Caco-2 (cell line): Measurements from ENCODE around the gene ZCCHC9. TPM values are rescaled to one million over a fixed set of nuclear protein-coding genes. Genes with fewer than 3 reads are reported as not detected.
"Not testable (repeated sequence)": the region's sequence is repeated elsewhere in the genome, so short reads cannot be mapped to it uniquely, and the experiment has no call there.

Experiments
- BruUV-seq: library from RNA; stranded (reverse); fragments of 400-500 nt; replicated peaks from 2 replicates; lab custom pipeline; 2021; lab: Mats Ljungman, UMichigan
- CTCF ChIA-PET: fragments of 300-600 bp; sonication (Branson Sonifier 250); formaldehyde crosslinking; loops from one replicate; lab custom pipeline; 2022; ENCODE audit warnings: antibody characterized with exemption; lab: Charles Lee
- POLR2A ChIA-PET: fragments of 300-600 bp; sonication (Branson Sonifier 250); formaldehyde crosslinking; loops from one replicate; lab custom pipeline; 2022; ENCODE audit warnings: antibody characterized with exemption; lab: Charles Lee
- DNase-seq, 2 experiments: peaks; one replicate each; pipeline versions ENCODE4 v3.0.0 to v3.0.0-alpha.2; 2020 to 2022
- H3K27me3 ChIP-seq: replicated peaks from 2 replicates; pipeline ENCODE4 v1.6.0; 2011; ENCODE audit warnings: low read length; ENCODE audit not compliant: control insufficient read depth, insufficient read depth
- H3K36me3 ChIP-seq: 2 replicates; pipeline ENCODE4 v1.5.1; 2011; ENCODE audit warnings: low read length; ENCODE audit not compliant: control insufficient read depth, insufficient read depth
- H3K4me1 ChIP-seq: fragments of 250-450 bp; sonication (Bioruptor Pico); 2 replicates; pipeline ENCODE4 v1.5.1; 2020; ENCODE audit warnings: mild to moderate bottlenecking
- H3K4me3 ChIP-seq: 2 replicates; pipeline ENCODE4 v1.5.1; 2011; ENCODE audit warnings: low read depth, mild to moderate bottlenecking, control low read depth, low read length
- H3K9me3 ChIP-seq: fragments of 250-450 bp; sonication (Bioruptor Pico); 2 replicates; pipeline ENCODE4 v1.5.1; 2020; ENCODE audit warnings: mild to moderate bottlenecking, moderate library complexity
- H3K27ac Mint-ChIP-seq: one replicate; pipeline ENCODE4 v1.8.0; 2022; ENCODE audit warnings: mixed read lengths; ENCODE audit not compliant: unreplicated experiment
- H3K27me3 Mint-ChIP-seq: one replicate; pipeline ENCODE4 v1.8.0; 2022; ENCODE audit warnings: mixed read lengths; ENCODE audit not compliant: insufficient read depth, unreplicated experiment
- H3K36me3 Mint-ChIP-seq: one replicate; pipeline ENCODE4 v1.8.0; 2022; ENCODE audit warnings: mild to moderate bottlenecking, mixed read lengths; ENCODE audit not compliant: insufficient read depth, unreplicated experiment
- H3K4me1 Mint-ChIP-seq: one replicate; pipeline ENCODE4 v1.8.0; 2022; ENCODE audit warnings: low read depth, mixed read lengths; ENCODE audit not compliant: unreplicated experiment
- H3K4me3 Mint-ChIP-seq: one replicate; pipeline ENCODE4 v1.8.0; 2022; ENCODE audit warnings: mild to moderate bottlenecking, moderate library complexity, mixed read lengths; ENCODE audit not compliant: unreplicated experiment
- H3K9me3 Mint-ChIP-seq: one replicate; pipeline ENCODE4 v1.8.0; 2022; ENCODE audit warnings: mixed read lengths; ENCODE audit not compliant: unreplicated experiment
- CTCF ChIP-seq, 2 experiments: fragments of 200-600 bp in 1 of 2; IDR thresholded peaks; 1 replicate in 1 of 2; 2 replicates in 1 of 2; pipeline versions ENCODE4 v1.5.1 to v1.8.0; 2011 to 2022; ENCODE audit warnings: antibody characterized with exemption in 1 of 2, control low read depth in 1 of 2, inconsistent platforms in 1 of 2, low read depth in 1 of 2, low read length in 1 of 2, mild to moderate bottlenecking in 1 of 2, moderate library complexity in 1 of 2; ENCODE audit not compliant: insufficient read depth in 1 of 2, severe bottlenecking in 1 of 2, unreplicated experiment in 1 of 2
- intact Hi-C: fragments of 100-400 bp; cut with micrococcal nuclease; formaldehyde crosslinking; loops from one replicate; pipeline ENCODE4 v1.10.0; 2022; ENCODE audit not compliant: unreplicated experiment
- total RNA-seq: library from RNA; stranded (reverse); gene quantifications from 2 replicates; pipeline ENCODE4 v1.2.3, GENCODE V29; 2022

ZCCHC9 gene
- total RNA-seq, 1 experiment from 2014 or later, result 82.2 TPM

GRCh38 chr5:81253875-81254274 lies 47.5 kb upstream of the ZCCHC9 start:
- BruUV-seq, result no TSS peak
- POLR2A ChIA-PET, result no interaction called here
- no peak for TF ChIP-seq CTCF (IDR thresholded peaks at IDR 0.05; ENCODE audit: insufficient read depth in 1 of 2, low read depth in 1 of 2, low read length in 1 of 2, severe bottlenecking in 1 of 2, unreplicated experiment in 1 of 2)
- Mint-ChIP-seq H3K36me3 (peaks cover 16% of the 10 kb centered on the region), H3K4me3 (no peak overlapping the region), H3K9me3 (peaks cover 12% of the 10 kb centered on the region), H3K27me3 (no peaks in the 10 kb centered on the region), H3K4me1 (peaks cover 8% of the 10 kb centered on the region), H3K27ac (no peak overlapping the region)
- Histone ChIP-seq H3K27me3 (no peaks in the 10 kb centered on the region), H3K4me3 (no peak overlapping the region), H3K4me1 (no peaks in the 10 kb centered on the region), H3K9me3 (no peaks in the 10 kb centered on the region), H3K36me3 (peaks cover 4% of the 10 kb centered on the region)
- CTCF ChIA-PET, result no interaction called here
- intact Hi-C loops, result no loop called here
- DNase-seq, result no peak

GRCh38 chr5:81254886-81255559 lies 46.4 kb upstream of the ZCCHC9 start:
- no peaks in the 10 kb centered on the region for H3K27me3 ChIP-seq
- peaks cover 13% of the 10 kb centered on the region for H3K36me3 Mint-ChIP-seq
- no peaks in the 10 kb centered on the region for H3K9me3 ChIP-seq
- DNase-seq, result no peak
- POLR2A ChIA-PET, result no interaction called here
- no peaks in the 10 kb centered on the region for H3K4me1 ChIP-seq
- no peak for TF ChIP-seq CTCF (IDR thresholded peaks at IDR 0.05; ENCODE audit: insufficient read depth in 1 of 2, low read depth in 1 of 2, low read length in 1 of 2, severe bottlenecking in 1 of 2, unreplicated experiment in 1 of 2)
- peaks cover 4% of the 10 kb centered on the region for H3K4me1 Mint-ChIP-seq
- peaks cover 12% of the 10 kb centered on the region for H3K9me3 Mint-ChIP-seq
- no peak overlapping the region for H3K27ac Mint-ChIP-seq
- H3K4me3 Mint-ChIP-seq, result no peak overlapping the region
- BruUV-seq, result no TSS peak
- no peak overlapping the region for H3K4me3 ChIP-seq
- intact Hi-C loops, result no loop called here
- H3K36me3 ChIP-seq, result peaks cover 4% of the 10 kb centered on the region
- CTCF ChIA-PET, result no interaction called here
- H3K27me3 Mint-ChIP-seq, result no peaks in the 10 kb centered on the region

GRCh38 chr5:81256766-81257165 lies 44.6 kb upstream of the ZCCHC9 start:
- no peak for TF ChIP-seq CTCF (IDR thresholded peaks at IDR 0.05; ENCODE audit: insufficient read depth in 1 of 2, low read depth in 1 of 2, low read length in 1 of 2, severe bottlenecking in 1 of 2, unreplicated experiment in 1 of 2)
- no peaks in the 10 kb centered on the region for H3K9me3 ChIP-seq
- intact Hi-C loops, result no loop called here
- peaks cover 17% of the 10 kb centered on the region for H3K9me3 Mint-ChIP-seq
- ChIA-PET CTCF (no interaction called here), POLR2A (no interaction called here)
- H3K27me3 Mint-ChIP-seq, result no peaks in the 10 kb centered on the region
- peaks cover 4% of the 10 kb centered on the region; the same call in 1 of the 2 replicates for H3K36me3 ChIP-seq
- H3K4me1 ChIP-seq, result no peaks in the 10 kb centered on the region
- peaks cover 6% of the 10 kb centered on the region for H3K36me3 Mint-ChIP-seq
- H3K27ac Mint-ChIP-seq, result no peak overlapping the region
- H3K4me1 Mint-ChIP-seq, result no peaks in the 10 kb centered on the region
- no peak for DNase-seq
- H3K4me3 ChIP-seq, result no peak overlapping the region
- no peak overlapping the region for H3K4me3 Mint-ChIP-seq
- BruUV-seq, result no TSS peak
- no peaks in the 10 kb centered on the region for H3K27me3 ChIP-seq

- DNase-seq, H3K36me3 Mint-ChIP-seq: not testable (repeated sequence)
These were observed 38.6 kb upstream of the ZCCHC9 start for GRCh38 chr5:81262796-81263195.

More at GRCh38 chr5:81262796-81263195, 38.6 kb upstream of the ZCCHC9 start:
- POLR2A ChIA-PET, CTCF ChIA-PET, H3K27me3 Mint-ChIP-seq, H3K36me3 ChIP-seq, intact Hi-C loops, H3K4me1 ChIP-seq, BruUV-seq, H3K27me3 ChIP-seq, H3K4me3 Mint-ChIP-seq, H3K27ac Mint-ChIP-seq, H3K9me3 ChIP-seq, H3K4me3 ChIP-seq, H3K4me1 Mint-ChIP-seq: not testable (repeated sequence)
- peaks cover 21% of the 10 kb centered on the region for H3K9me3 Mint-ChIP-seq
